ENCODE results near the gene DTX1.

GRCh38 chr12:113061061-113061694, 4.6 kb downstream of the DTX1 start:
- no peak for TF ChIP-seq CTCF (IDR thresholded peaks at IDR 0.05)
- no peak for TF ChIP-seq POLR2A (IDR thresholded peaks at IDR 0.05)
- TF ChIP-seq EP300 (IDR thresholded peaks at IDR 0.05), result no peak

All from suprapubic skin (tissue), 3 donors.